ENCODE data around the gene SYT6. TPM values are rescaled to one million over a fixed set of nuclear protein-coding genes. Genes with fewer than 3 reads are reported as not detected.

Gene SYT6
- total RNA-seq, 1 experiment from 2014 or later: 77.2 TPM

DNA sequence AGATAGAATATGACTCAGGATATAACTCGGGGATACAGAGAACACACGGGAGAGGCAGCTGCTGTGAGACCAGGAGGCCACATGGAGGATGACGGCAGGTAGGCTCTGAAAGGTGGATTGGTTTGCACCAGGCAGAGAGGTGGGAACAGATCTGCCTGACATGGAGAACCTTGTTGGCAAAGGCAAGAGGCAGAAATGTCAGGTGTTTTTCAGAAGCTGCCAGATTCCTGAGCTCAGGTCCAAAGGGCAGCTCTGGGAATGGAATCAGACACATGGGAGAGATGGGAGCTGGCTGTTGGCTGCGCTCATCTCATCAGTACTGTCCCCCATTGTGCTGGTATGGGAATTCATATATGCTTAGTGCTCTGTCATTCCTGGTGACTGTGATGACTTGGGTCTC lies 19.2 kb downstream of the SYT6 start:
- TF ChIP-seq, protein P1, sequence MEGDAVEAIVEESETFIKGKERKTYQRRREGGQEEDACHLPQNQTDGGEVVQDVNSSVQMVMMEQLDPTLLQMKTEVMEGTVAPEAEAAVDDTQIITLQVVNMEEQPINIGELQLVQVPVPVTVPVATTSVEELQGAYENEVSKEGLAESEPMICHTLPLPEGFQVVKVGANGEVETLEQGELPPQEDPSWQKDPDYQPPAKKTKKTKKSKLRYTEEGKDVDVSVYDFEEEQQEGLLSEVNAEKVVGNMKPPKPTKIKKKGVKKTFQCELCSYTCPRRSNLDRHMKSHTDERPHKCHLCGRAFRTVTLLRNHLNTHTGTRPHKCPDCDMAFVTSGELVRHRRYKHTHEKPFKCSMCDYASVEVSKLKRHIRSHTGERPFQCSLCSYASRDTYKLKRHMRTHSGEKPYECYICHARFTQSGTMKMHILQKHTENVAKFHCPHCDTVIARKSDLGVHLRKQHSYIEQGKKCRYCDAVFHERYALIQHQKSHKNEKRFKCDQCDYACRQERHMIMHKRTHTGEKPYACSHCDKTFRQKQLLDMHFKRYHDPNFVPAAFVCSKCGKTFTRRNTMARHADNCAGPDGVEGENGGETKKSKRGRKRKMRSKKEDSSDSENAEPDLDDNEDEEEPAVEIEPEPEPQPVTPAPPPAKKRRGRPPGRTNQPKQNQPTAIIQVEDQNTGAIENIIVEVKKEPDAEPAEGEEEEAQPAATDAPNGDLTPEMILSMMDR (conservative IDR thresholded peaks at IDR 0.05): no peak
- DNase-seq: no peak
- no CpG with 5 or more reads among the region's 4 CpGs for WGBS (ENCODE audit: extremely low coverage, insufficient read length, low lambda C conversion rate)
- Histone ChIP-seq H3K23ac (ENCODE audit: insufficient read length, low read depth, low read length) (no peak overlapping the region), H2AFZ (ENCODE audit: low read length) (no peak overlapping the region), H4K5ac (ENCODE audit: insufficient read length, low read depth, low read length) (no peak overlapping the region), H2BK15ac (ENCODE audit: low read depth, low read length) (no peak overlapping the region), H3K9me3 (ENCODE audit: control insufficient read depth, low read depth, low read length) (no peaks in the 10 kb centered on the region), H3K4me1 (ENCODE audit: insufficient read depth, low read length) (peaks cover 2% of the 10 kb centered on the region; the same call in 1 of the 2 replicates), H3K9ac (ENCODE audit: extremely low read depth, insufficient read length, low read length) (no peak overlapping the region), H3K27me3 (ENCODE audit: insufficient read depth, low read length) (no peaks in the 10 kb centered on the region), H4K20me1 (ENCODE audit: control insufficient read depth, insufficient read depth, insufficient read length) (no peaks in the 10 kb centered on the region), H3K18ac (ENCODE audit: insufficient read length, low read depth, low read length) (no peak overlapping the region), H2BK5ac (ENCODE audit: insufficient read length, low read length) (no peak overlapping the region), H3T11ph (ENCODE audit: low read length) (no peak overlapping the region), H3K23me2 (ENCODE audit: insufficient read length, low read depth, low read length, poor library complexity, severe bottlenecking) (no peaks in the 10 kb centered on the region), H3K27ac (ENCODE audit: insufficient read length, low read depth, low read length) (no peak overlapping the region), H2BK20ac (ENCODE audit: low read depth, low read length, poor library complexity, severe bottlenecking) (no peak overlapping the region), H3K4me2 (ENCODE audit: insufficient read depth, insufficient read length, low read length) (no peak overlapping the region), H4K8ac (replicated peaks; ENCODE audit: insufficient read length, low read depth, low read length) (no peak overlapping the region), H2BK120ac (ENCODE audit: low read depth, low read length, poor library complexity, severe bottlenecking) (no peak overlapping the region), H3K4ac (ENCODE audit: low read depth, low read length) (no peak overlapping the region), H3K56ac (ENCODE audit: insufficient read length, low read depth, low read length) (no peak overlapping the region), H4K91ac (ENCODE audit: insufficient read length, low read depth, low read length) (no peak overlapping the region), H3K79me1 (ENCODE audit: insufficient read depth, low read depth, low read length, poor library complexity, severe bottlenecking) (peaks cover 2% of the 10 kb centered on the region), H3K79me2 (ENCODE audit: insufficient read depth, low read length) (no peaks in the 10 kb centered on the region), H3K14ac (ENCODE audit: insufficient read depth, low read length) (no peak overlapping the region), H2AK5ac (ENCODE audit: insufficient read length, low read length) (no peak overlapping the region), H2BK12ac (ENCODE audit: insufficient read length, low read depth, low read length) (no peak overlapping the region)
- Mint-ChIP-seq H3K36me3 (ENCODE audit: insufficient read depth in 1 of 3, low read depth in 3 of 3) (peaks cover 61 to 100% (median 98%) of the 10 kb centered on the region in 3 experiments), H3K27ac (peak overlapping the region in 2 of 3 experiments; percentile 37 to 43; a peak in 3 of 7 replicates), H3K4me1 (peaks cover 54 to 59% of the 10 kb centered on the region in 2 experiments), H3K27me3 (ENCODE audit: low read depth) (no peaks in the 10 kb centered on the region; the same call in 1 of the 2 replicates), H3K4me3 (no peak overlapping the region), H3K9me3 (no peaks in the 10 kb centered on the region)
